Activated B cell treated with CpG ODN at 0.5 μM for 24 hours (primary cell): ENCODE results near the gene INSM1. TPM values are rescaled to one million over a fixed set of nuclear protein-coding genes. Genes with fewer than 3 reads are reported as not detected.

Experiments used
- ATAC-seq: fragments of 200-7000 bp; cut with Tn5 transposase; one replicate; pipeline ENCODE4 v1.10.0; 2021; ENCODE audit warnings: low read depth, mild to moderate bottlenecking, moderate library complexity
- CTCF ChIA-PET: fragments of 350-600 bp; sonication (Branson Sonifier 250); formaldehyde crosslinking; loops from one replicate; lab custom pipeline; 2021; ENCODE audit warnings: antibody characterized with exemption; lab: Charles Lee
- POLR2A ChIA-PET: fragments of 350-600 bp; sonication (Branson Sonifier 250); formaldehyde crosslinking; loops from one replicate; lab custom pipeline; 2021; ENCODE audit warnings: antibody characterized with exemption; lab: Charles Lee
- DNase-seq: peaks from one replicate; pipeline ENCODE4 v3.0.0; 2022
- H3K27ac Mint-ChIP-seq: one replicate; pipeline ENCODE4 v1.8.0; 2020; ENCODE audit warnings: mixed read lengths
- H3K27me3 Mint-ChIP-seq: one replicate; pipeline ENCODE4 v1.8.0; 2021; ENCODE audit warnings: mixed read lengths
- H3K36me3 Mint-ChIP-seq: one replicate; pipeline ENCODE4 v1.8.0; 2021; ENCODE audit warnings: low read depth, mixed read lengths
- H3K4me1 Mint-ChIP-seq: one replicate; pipeline ENCODE4 v1.8.0; 2021; ENCODE audit warnings: mixed read lengths
- H3K4me3 Mint-ChIP-seq: one replicate; pipeline ENCODE4 v1.8.0; 2020; ENCODE audit warnings: mild to moderate bottlenecking, mixed read lengths
- H3K9me3 Mint-ChIP-seq: one replicate; pipeline ENCODE4 v1.8.0; 2020; ENCODE audit warnings: mixed read lengths
- intact Hi-C: fragments of 100-400 bp; cut with micrococcal nuclease; formaldehyde crosslinking; loops from one replicate; pipeline ENCODE4 v1.15.1; 2024
- total RNA-seq: library from RNA; stranded (reverse); gene quantifications from 2 replicates; pipeline ENCODE4 v1.2.3, GENCODE V29; 2022
- TF ChIP-seq, protein P1 (sequence below): fragments of 200-600 bp; IDR thresholded peaks from one replicate; pipeline ENCODE4 v1.8.0; 2022; ENCODE audit warnings: antibody characterized with exemption, mild to moderate bottlenecking

The INSM1 gene
- total RNA-seq, 1 donor from 2014 or later, result not detected

GRCh38 chr20:20364593-20365479 lies 3.1 kb upstream of the INSM1 start:
- Mint-ChIP-seq H3K4me1 (peaks cover 40% of the 10 kb centered on the region), H3K4me3 (peak overlapping the region; percentile 15), H3K9me3 (no peaks in the 10 kb centered on the region), H3K27ac (no peak overlapping the region), H3K36me3 (no peaks in the 10 kb centered on the region), H3K27me3 (peaks cover 55% of the 10 kb centered on the region)
- DNase-seq, result no peak
- CTCF ChIA-PET, result no interaction called here
- intact Hi-C loops, result loop anchor here (2.0 to 5.0 kb wide), 3 partner anchors 736 to 1142 kb away; no protein-coding TSS in a partner anchor
- no peak for ATAC-seq
- TF ChIP-seq, protein P1, sequence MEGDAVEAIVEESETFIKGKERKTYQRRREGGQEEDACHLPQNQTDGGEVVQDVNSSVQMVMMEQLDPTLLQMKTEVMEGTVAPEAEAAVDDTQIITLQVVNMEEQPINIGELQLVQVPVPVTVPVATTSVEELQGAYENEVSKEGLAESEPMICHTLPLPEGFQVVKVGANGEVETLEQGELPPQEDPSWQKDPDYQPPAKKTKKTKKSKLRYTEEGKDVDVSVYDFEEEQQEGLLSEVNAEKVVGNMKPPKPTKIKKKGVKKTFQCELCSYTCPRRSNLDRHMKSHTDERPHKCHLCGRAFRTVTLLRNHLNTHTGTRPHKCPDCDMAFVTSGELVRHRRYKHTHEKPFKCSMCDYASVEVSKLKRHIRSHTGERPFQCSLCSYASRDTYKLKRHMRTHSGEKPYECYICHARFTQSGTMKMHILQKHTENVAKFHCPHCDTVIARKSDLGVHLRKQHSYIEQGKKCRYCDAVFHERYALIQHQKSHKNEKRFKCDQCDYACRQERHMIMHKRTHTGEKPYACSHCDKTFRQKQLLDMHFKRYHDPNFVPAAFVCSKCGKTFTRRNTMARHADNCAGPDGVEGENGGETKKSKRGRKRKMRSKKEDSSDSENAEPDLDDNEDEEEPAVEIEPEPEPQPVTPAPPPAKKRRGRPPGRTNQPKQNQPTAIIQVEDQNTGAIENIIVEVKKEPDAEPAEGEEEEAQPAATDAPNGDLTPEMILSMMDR, result no peak
- POLR2A ChIA-PET, result no interaction called here

DNA sequence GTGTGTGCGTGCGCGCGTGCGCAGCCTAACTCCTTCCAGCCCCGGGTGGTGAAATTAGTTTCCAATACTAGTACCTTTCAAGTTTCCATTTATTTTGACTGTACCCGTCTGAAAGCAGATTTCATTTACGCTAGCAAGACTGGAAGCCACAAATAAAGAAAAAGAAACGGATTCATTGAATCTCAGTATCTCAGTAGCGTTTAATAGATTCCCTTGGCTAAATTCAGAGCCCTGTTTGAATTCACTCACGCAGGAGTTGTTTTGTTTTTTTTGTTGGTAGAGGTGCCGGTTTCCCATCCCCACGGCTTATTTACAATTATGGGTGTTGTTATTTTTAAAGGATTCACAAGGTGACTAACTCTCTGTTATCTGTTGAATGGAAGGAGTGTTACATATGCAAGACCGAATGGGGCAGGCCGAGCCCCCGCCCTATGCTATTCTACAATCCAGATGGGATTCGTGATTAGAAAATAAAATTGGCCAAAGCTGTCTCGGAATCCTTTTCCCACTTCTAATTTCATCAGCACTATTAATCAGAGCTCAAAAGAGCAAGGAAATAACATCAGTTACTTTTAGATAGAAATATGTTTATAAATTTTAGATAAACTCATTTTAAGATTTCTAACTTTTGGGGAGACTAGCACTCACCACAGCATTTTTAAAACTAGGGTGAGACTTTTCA lies 2.3 kb upstream of the INSM1 start:
- H3K4me1 Mint-ChIP-seq, result peaks cover 37% of the 10 kb centered on the region
- intact Hi-C loops, result loop anchor here (2.0 to 5.0 kb wide), 2 partner anchors 735 to 1027 kb away; no protein-coding TSS in a partner anchor
- TF ChIP-seq, protein P1, result no peak
- H3K4me3 Mint-ChIP-seq, result peak overlapping the region; percentile 15
- DNase-seq (no peak), ATAC-seq (no peak)
- ChIA-PET CTCF (no interaction called here), POLR2A (interaction anchor here (0.8 kb wide), 1 partner anchor 86 kb away, joined by 3 read pairs; no protein-coding TSS in a partner anchor)
- no peak overlapping the region for H3K27ac Mint-ChIP-seq
- no peaks in the 10 kb centered on the region for H3K36me3 Mint-ChIP-seq
- peaks cover 54% of the 10 kb centered on the region for H3K27me3 Mint-ChIP-seq
- H3K9me3 Mint-ChIP-seq, result no peaks in the 10 kb centered on the region

DNA sequence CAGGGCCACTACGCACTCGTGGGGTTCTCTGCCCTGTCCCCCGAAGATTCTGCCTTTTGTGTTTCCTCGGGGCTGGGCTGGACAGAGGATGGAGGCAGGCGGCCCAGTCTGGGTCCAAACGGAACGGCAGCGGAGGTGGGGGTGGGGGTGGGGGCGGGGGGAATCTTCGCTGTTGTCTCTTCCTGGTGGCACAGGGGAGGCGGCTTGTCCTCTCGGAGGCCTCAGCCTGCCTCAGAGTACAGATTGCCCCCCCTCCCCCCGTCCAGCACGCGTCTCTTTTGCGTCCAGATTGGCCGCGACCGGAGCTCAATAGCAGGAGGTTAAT lies 1.4 kb upstream of the INSM1 start:
- CTCF ChIA-PET, result no interaction called here

DNA sequence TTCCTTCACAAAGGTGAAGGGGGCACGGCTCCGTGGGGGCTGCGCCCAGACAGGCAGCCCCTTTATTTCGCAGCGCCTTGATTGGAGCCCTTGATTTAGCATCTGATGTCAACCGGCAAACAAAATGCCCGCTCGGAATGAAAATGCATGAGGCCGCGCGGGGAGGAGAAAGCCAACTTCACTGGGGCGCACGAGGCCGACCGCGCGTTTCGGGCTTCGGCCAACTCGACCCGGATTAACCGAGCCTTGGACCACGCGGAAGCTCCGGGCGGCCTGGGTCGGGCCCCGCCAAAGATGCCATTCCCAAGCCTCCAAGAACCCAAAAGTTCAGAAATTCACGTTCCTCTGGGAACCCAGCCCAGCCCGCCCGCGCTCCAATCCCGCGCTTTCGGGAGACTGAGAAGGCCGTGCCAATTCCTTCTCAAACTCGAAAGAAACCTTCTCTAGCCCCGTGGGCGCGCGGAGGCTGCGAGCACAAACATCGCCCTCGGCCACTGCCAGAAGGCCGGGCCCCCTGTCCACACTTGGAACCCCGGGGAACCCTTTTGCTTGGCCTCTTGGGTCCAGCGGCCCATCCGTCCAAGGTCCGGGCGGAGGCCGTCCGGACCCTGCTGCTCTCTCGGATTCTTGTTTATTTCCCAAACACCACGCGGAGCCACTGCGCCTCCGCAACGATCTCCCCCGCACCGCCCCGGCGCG lies 879 bp upstream of the INSM1 start:
- ATAC-seq (no peak), DNase-seq (no peak)
- H3K27ac Mint-ChIP-seq, result no peak overlapping the region
- ChIA-PET CTCF (no interaction called here), POLR2A (no interaction called here)
- TF ChIP-seq, protein P1, result no peak
- H3K27me3 Mint-ChIP-seq, result peaks cover 54% of the 10 kb centered on the region
- peaks cover 35% of the 10 kb centered on the region for H3K4me1 Mint-ChIP-seq
- H3K9me3 Mint-ChIP-seq, result no peaks in the 10 kb centered on the region
- intact Hi-C loops, result loop anchor here (5.0 kb wide), 1 partner anchor 1025 kb away; no protein-coding TSS in a partner anchor
- H3K4me3 Mint-ChIP-seq, result peak overlapping the region; percentile 80
- no peaks in the 10 kb centered on the region for H3K36me3 Mint-ChIP-seq

More for the DNA sequence above, 1.4 kb upstream of the INSM1 start:
- intact Hi-C loops, result loop anchor here (5.0 kb wide), 1 partner anchor 1026 kb away; no protein-coding TSS in a partner anchor
- POLR2A ChIA-PET, result no interaction called here
- Mint-ChIP-seq H3K36me3 (no peaks in the 10 kb centered on the region), H3K27me3 (peaks cover 52% of the 10 kb centered on the region), H3K4me1 (peaks cover 35% of the 10 kb centered on the region), H3K27ac (no peak overlapping the region), H3K9me3 (no peaks in the 10 kb centered on the region), H3K4me3 (peak overlapping the region; percentile 38)
- ATAC-seq (no peak), DNase-seq (no peak)
- TF ChIP-seq, protein P1, result no peak
